ENCODE measurements around the gene TLCD3B.
"Not testable (repeated sequence)": the region's sequence is repeated elsewhere in the genome, so short reads cannot be mapped to it uniquely, and the experiment has no call there.

Gene TLCD3B

DNA sequence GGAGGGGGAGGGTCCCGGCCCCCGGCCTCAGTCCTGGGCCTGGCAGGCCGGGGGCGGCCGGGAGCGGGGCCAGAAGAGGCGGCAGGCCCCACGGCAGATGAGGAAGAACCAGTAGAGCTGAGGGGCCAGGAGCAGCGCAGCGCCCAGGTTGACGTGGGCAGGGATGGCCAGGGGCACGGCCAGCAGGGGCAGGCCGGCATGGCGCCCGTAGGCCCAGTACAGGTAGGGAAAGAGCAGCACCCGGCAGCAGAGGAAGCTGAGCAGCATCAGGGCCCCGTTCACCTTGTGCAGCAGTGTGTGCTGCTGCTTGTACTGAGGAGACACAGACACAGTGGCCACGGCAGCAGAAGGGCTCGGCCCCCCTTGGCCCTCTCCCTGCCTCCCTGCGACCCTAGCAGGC is 5.9 kb downstream of the TLCD3B start:
- no peak for DNase-seq

GRCh38 chr16:30024451-30024850 is 6.6 kb downstream of the TLCD3B start:
- no peak for DNase-seq

DNA sequence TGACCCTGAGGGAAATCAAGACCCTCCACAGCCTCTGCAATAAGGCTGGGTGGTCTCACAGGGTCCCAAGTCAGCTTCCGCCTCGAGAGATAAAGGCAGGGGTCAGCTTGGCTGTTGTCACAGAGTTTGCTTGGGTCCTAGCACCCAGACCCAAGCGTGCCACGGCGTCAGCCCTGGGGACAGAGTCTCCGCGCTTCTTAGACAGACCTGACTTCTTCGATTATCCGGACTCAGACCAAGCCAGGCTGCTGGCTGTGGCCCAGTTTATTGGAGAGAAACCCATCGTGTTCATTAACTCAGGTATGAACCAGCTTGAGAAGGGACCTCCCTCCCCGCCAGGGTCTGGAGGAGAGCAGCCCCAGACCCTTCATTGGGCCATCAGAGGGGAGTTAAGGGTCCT is 7.5 kb downstream of the TLCD3B start:
- no peak for DNase-seq

DNA sequence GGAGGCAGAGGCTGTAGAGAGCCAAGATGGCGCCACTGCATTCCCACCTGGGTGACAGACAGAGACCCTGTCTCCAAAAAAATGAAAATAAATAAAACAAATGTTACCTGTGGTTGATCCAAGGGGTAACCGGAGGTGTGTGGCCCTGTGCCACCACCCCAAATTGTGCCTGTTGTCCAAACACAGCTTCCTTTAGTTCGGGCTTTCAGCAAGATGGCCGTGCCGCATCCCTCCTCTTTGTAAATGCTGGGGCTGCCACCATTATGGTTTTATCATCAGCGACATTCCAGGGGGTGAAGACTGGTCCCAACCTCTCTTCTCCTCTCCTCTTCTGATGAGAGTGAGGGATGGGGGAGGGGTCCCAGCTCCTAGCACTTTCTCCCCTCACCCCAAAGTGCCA is 8.2 kb downstream of the TLCD3B start, which contains the start of gene C16orf92:
TSS of gene C16orf92 (plus strand) at position 312 of the 400 bp plus-strand sequence. CDS start 143 bp downstream, outside the sequence.
- DNase-seq = no peak

- DNase-seq = no peak
Measured at GRCh38 chr16:30018731-30019158, 12.3 kb downstream of the TLCD3B start.

GRCh38 chr16:30017937-30018336 is 13.1 kb downstream of the TLCD3B start:
- not testable (repeated sequence) for DNase-seq

GRCh38 chr16:30017277-30017656 is 13.8 kb downstream of the TLCD3B start:
- DNase-seq = no peak

DNA sequence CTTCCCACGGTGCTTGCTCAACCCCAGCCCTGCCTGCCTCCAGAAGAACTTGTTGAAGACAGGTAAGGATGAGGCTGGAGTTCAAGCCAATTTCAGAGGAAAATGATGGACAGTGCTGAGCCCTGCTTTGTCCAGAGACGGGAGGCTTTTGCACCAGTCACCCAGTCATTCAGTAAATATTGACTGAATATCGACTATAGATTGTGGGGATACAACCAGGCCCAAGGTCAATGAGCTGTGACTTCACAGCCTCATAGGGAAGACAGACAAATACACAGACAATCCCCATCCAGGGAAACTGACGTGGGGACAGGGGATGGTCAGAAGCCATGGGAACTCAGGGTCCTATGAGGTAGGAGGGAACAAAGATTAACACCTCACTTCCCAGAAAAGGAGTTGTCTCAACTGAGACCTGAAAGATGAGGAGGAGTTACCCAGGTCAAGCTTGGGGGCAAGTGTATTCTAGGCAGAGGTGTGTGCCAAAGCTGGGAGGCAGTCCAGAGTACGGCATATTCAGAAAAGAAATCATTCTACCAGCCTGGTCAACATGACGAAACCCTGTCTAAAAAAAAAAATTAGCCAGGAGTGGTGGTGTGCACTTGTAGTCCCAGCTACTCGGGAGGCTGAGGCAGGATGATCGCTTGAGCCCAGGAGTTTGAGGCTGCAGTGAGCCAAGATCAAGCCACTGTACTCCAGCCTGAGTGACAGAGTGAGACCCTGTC is 14.4 kb downstream of the TLCD3B start:
- DNase-seq = no peak

DNA sequence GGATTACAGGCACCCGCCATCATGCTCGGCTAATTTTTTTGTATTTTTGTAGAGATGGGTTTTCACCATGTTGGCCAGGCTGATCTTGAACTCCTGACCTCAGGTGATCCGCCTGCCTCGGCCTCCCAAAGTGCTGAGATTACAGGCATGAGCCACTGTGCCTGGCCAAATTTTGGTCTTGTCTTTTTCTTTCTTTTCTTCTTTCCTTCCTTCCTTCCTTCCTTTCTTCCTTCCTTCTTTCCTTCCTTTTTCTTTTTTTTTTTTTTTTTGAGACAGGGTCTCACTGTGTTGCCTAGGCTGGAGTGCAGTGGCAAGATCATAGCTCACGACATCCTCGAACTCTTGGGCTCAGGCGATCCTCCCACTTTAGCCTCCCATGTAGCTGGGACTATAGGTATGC is 15.6 kb downstream of the TLCD3B start:
- DNase-seq = not testable (repeated sequence)

- not testable (repeated sequence) for DNase-seq
Measured at GRCh38 chr16:30012598-30012997, 18.5 kb downstream of the TLCD3B start.

DNA sequence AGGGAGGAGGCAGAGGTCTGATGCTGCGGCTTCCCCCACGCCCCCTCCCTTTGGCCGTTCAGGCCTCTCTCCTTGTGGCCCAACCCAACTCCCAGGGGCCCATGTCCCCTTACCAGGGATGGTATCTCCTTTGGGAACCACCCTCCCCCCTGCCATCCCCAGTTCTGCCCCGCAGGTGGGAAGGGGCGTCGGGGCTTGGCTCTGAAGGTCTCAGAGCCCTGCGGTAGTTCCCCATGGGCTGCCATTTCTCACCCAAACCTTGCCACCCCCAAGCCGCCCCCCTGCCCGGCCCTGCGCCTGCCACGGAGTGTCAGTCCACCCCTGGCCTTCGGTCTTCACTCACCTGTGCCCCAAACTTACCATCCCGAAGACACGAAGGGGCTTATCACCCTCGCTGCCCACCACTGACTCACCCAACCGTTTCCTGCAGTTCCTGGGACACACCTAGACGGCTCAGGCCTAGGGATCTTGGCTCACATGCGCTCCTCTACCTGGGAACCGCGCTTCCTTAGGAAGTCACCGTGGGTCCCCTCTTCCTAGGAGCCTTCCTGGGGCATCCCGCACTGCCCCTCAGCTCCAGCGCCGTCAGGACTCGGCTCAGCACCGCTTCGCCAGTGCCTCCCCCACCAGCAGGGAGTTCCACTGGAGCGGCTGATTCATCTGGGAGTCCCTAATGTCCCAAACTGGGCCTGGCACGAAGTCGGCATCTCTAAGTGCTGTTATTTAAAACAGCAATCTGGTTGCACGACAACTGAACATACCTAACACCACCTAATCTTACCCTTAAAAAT is 19.2 kb downstream of the TLCD3B start:
- no peak for DNase-seq

- DNase-seq = peak; percentile 22 to 23
Measured at GRCh38 chr16:30010844-30011713, 20.0 kb downstream of the TLCD3B start, which contains the start of gene DOC2A. Gene DOC2A (minus strand): TSS chr16:30011027. CDS start chr16:30010222, 805 bp downstream.

GRCh38 chr16:30009990-30010843 is 20.9 kb downstream of the TLCD3B start:
- DNase-seq = no peak

DNA sequence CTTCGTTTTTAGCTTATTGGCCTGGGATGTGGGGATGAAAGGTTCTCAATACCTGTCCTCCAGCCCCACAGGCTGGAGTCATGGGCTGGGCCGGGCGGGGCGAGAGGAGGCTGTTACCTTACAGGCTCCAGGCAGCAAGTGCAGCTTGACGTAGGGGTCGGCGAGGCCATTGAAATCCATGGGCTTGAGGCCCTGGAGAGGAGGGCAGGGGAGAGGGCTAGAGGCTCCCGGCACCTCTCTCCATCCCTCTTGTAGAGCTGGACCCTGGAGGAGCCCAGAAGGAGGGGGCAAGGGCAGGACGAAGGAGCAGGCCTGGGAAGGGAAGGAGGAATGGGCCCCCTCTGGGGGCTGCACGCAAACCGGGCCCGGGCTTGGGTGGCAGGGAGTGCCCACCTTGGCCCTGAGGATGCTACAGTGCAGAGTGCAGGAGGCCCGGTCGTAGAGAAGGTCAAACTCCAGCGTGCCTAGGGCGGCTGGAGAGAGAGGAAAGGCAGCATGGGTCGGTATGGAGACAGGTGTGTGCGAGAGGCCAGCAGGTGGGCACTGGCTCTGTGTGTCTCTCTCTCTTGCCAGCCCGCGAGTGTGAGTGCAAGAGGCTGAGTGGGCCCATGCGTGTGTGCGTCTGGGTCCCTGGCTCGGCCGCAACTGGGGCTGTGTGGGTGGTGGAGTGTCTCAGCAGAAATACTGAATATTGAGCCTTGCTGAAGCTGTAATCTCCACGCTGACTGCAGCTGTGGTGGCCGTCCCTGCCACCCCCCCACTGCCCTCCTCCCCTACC is 21.8 kb downstream of the TLCD3B start:
- DNase-seq = no peak

- DNase-seq = no peak
Measured at GRCh38 chr16:30007378-30007895, 23.6 kb downstream of the TLCD3B start.

DNA sequence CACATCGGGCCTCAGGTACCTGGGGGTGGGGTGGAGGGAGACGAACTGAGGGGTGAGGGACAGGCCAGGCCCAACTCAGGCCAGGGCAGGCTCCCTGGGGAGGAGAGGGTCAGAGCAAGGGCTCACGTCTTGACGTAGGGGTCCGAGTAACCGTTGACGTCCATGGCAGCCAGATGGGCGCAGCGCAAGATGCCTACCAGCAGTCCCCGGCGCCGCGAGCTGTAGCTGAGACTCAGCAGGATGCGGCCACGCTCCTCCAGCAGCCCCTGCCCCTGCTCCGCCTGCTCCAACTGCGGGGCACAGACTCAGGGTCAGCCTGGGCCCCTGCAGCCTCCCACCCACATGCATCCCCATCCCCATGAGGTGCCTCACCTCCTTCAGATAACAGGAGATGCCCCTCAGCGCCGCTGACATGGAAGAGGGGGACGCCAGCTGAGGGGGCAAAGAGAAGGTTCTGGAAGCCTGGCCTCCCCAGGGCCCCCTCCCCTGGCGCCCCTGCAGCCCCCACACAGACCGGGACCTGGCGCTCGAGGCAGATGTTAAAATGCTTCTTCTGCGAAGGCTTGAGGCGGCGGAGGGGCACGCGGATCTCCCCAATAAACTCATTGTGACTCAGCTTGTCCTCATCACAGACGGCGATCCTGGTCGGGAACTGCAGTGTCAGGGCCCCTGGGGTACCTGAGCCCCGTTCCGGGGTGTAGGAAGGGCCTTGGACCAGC is 24.3 kb downstream of the TLCD3B start:
- no peak for DNase-seq

DNA sequence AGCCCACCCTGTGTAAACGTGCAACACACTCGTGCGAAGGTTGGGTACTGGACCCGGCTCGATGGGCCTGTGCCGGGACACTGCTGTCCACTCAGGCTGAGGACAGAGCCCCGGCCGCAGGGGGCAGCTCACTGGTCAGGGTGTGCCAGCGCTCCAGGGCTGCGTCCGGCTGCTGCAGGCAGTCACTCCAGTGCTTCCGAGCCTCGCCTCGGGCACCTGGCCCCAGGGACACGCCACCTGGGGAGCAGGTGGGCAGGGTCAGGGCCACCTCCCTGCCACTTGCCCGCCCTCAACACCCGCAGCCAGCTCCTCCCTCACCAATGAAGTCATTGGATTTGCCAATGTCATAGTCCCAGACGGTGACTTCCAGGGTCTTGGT is 25.0 kb downstream of the TLCD3B start:
- DNase-seq = no peak

DNA sequence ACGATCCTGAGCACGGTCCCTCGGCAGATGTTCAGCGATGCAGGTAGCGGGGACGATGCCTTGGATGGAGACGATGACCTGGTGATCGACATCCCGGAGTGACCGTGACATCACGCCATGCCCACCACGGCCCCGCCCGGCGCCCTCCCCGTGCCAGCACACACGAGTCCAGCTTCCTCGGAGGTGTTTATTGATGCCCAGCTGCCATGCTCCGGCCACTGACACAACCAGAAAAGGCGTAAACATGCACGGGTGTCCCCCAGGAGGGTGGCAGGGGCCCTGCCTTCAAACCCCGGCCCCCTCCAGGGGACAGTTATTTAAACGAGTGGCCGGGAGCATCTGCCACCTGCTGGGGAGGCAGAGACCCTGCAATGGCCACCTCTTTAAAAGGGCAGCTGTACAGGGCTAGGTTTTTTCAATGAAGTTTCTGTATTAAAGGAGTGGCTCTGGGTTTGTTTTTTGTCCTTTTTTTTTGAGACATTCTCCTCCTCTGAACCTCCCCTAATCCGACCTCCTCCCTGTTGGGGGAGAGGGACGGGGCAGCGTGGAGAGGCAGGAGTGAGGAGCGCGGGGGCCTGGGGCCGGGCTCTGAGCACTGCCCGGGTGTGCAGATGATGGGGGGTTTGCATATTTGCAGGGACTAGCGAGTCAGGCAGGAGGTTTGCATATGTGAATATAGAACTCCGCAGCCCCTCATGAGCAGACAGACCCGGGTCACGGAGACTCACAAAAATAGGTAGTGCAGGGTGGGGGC is 25.6 kb downstream of the TLCD3B start:
- peak in 1 of 2 experiments; percentile 44 for DNase-seq

DNA sequence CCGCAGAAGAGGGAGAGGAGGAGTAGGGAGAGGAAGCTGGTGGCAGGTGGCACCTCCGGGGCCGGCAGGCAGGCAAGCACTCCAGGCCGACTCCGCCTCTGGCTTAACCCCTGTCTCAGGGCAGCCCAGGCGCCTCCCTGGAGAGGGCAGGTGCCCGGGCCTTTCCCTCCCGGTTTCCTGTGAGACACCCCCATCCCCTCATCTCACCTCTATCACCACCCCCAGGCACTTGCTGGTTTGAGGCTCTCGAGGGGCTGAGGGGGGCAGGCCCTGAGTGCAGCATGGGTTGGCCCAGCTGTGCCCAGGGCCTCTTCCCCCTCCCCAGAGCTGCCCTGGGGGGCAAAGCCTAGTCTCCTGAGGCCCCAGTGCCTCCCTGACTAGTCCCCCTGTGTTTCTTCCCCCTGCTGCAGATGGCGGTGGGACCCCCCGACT is 26.2 kb downstream of the TLCD3B start:
- no peak for DNase-seq

GRCh38 chr16:30004424-30004776 is 26.7 kb downstream of the TLCD3B start:
- DNase-seq = no peak
